ENCODE data around the gene GRID1. TPM values are rescaled to one million over a fixed set of nuclear protein-coding genes. Genes with fewer than 3 reads are reported as not detected.
A peak's percentile ranks its signal among the peaks of the same experiment; 100 is the strongest.

Gene GRID1
- total RNA-seq, 1 experiment from 2014 or later = not detected

DNA sequence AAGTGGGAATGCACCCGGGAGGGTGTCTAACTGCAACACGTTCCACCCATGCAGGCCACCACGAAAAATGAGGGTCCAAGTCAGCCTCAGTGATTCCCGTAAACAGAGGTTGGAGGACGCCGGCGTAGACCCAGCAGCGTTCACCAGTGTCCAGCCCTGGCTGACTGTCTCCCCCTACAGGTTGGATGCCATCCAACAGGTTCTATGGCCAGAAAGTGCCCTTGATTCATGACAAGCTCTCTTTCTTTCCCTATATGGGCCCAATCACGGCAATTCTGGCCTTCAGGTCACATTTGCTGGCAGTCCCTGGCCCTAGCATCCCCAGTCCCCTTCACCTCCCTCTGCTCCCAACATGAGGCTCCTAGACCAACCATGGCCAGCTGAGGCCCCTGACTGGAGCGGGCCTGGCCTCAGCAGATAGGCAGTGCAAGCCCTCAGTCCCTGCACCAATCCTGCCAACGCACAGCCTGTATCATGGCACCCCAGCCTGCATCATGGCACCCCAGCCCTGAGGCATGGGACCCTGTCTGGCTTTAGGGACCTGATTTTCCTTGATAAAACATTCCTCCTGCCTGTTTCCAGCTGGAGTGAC, 227.4 kb downstream of the GRID1 start:
- Histone ChIP-seq H3K9me3 (ENCODE audit: insufficient read depth, low read depth) (no peaks in the 10 kb centered on the region), H3K4me1 (replicated peaks; ENCODE audit: insufficient read depth) (no peaks in the 10 kb centered on the region), H3F3A (ENCODE audit: insufficient read depth, low read depth) (no peaks in the 10 kb centered on the region), H3K27ac (no peak overlapping the region), H2AFZ (no peak overlapping the region), H3K9me2 (ENCODE audit: insufficient read depth) (no peaks in the 10 kb centered on the region), H3K36me3 (ENCODE audit: low read depth) (no peaks in the 10 kb centered on the region), H3K4me3 (no peak overlapping the region), H3K79me2 (ENCODE audit: low read depth) (no peaks in the 10 kb centered on the region), H3K27me3 (ENCODE audit: insufficient read depth, low read depth) (peaks cover 7% of the 10 kb centered on the region; the same call in 1 of the 2 replicates), H4K20me1 (ENCODE audit: insufficient read depth) (no peaks in the 10 kb centered on the region), H3K4me2 (no peak overlapping the region)
- intact Hi-C loops (cut with micrococcal nuclease; ENCODE audit: unreplicated experiment) = no loop called here
- BruUV-seq (replicated peaks) = no TSS peak
- POLR2A ChIA-PET (ENCODE audit: unreplicated experiment) = no interaction called here
- TF ChIP-seq, protein P1, sequence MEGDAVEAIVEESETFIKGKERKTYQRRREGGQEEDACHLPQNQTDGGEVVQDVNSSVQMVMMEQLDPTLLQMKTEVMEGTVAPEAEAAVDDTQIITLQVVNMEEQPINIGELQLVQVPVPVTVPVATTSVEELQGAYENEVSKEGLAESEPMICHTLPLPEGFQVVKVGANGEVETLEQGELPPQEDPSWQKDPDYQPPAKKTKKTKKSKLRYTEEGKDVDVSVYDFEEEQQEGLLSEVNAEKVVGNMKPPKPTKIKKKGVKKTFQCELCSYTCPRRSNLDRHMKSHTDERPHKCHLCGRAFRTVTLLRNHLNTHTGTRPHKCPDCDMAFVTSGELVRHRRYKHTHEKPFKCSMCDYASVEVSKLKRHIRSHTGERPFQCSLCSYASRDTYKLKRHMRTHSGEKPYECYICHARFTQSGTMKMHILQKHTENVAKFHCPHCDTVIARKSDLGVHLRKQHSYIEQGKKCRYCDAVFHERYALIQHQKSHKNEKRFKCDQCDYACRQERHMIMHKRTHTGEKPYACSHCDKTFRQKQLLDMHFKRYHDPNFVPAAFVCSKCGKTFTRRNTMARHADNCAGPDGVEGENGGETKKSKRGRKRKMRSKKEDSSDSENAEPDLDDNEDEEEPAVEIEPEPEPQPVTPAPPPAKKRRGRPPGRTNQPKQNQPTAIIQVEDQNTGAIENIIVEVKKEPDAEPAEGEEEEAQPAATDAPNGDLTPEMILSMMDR (conservative IDR thresholded peaks at IDR 0.05) = peak; percentile 55
- no peak for TF ChIP-seq EZH2 (IDR thresholded peaks at IDR 0.05; ENCODE audit: low read depth)
- DNase-seq = peak in 1 of 2 experiments; percentile 7
- CTCF ChIA-PET = no interaction called here

- Histone ChIP-seq H2AFZ (no peak overlapping the region), H3K79me2 (ENCODE audit: low read depth) (no peaks in the 10 kb centered on the region), H3K4me3 (no peak overlapping the region), H3K36me3 (ENCODE audit: low read depth) (no peaks in the 10 kb centered on the region), H3F3A (ENCODE audit: insufficient read depth, low read depth) (no peaks in the 10 kb centered on the region), H3K4me1 (replicated peaks; ENCODE audit: insufficient read depth) (no peaks in the 10 kb centered on the region), H3K27me3 (ENCODE audit: insufficient read depth, low read depth) (peaks cover 4% of the 10 kb centered on the region; the same call in 1 of the 2 replicates), H4K20me1 (ENCODE audit: insufficient read depth) (no peaks in the 10 kb centered on the region), H3K27ac (no peak overlapping the region), H3K4me2 (no peak overlapping the region), H3K9me2 (ENCODE audit: insufficient read depth) (no peaks in the 10 kb centered on the region), H3K9me3 (ENCODE audit: insufficient read depth, low read depth) (no peaks in the 10 kb centered on the region)
- intact Hi-C loops (cut with micrococcal nuclease; ENCODE audit: unreplicated experiment) = no loop called here
- POLR2A ChIA-PET (ENCODE audit: unreplicated experiment) = no interaction called here
- TF ChIP-seq, protein P1 (conservative IDR thresholded peaks at IDR 0.05) = no peak
- TF ChIP-seq EZH2 (IDR thresholded peaks at IDR 0.05; ENCODE audit: low read depth) = no peak
- no peak for DNase-seq
- BruUV-seq (replicated peaks) = no TSS peak
- CTCF ChIA-PET = no interaction called here
Measured at GRCh38 chr10:86138551-86139065, 228.0 kb downstream of the GRID1 start.

DNA sequence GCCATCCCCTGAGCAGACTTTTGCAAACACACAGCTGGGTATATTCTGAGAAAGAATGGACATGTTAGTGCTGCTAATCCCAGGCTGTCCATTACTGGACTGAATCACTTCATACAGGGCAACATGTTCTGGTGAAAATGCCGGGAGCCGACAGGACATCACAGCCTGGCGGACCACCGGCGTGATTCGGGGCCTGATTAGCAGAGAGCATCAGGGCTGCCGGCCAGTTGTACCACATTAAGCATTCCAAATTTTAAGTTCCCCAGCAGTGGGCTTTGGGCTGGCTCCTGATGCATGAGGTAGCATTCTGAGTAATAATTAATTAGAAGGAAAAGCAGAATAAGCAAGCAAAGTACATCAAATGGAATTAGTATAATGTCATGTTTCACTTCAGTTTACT, 229.0 kb downstream of the GRID1 start:
- TF ChIP-seq, protein P1 (conservative IDR thresholded peaks at IDR 0.05) = no peak
- TF ChIP-seq EZH2 (IDR thresholded peaks at IDR 0.05; ENCODE audit: low read depth) = no peak
- ChIA-PET CTCF (no interaction called here), POLR2A (ENCODE audit: unreplicated experiment) (no interaction called here)
- peaks cover 3% of the 10 kb centered on the region; the same call in 1 of the 2 replicates for H3K27me3 ChIP-seq (ENCODE audit: insufficient read depth, low read depth)
- intact Hi-C loops (cut with micrococcal nuclease; ENCODE audit: unreplicated experiment) = no loop called here
- no peaks in the 10 kb centered on the region for H3K36me3 ChIP-seq (ENCODE audit: low read depth)
- H3F3A ChIP-seq (ENCODE audit: insufficient read depth, low read depth) = no peaks in the 10 kb centered on the region
- H3K27ac ChIP-seq = no peak overlapping the region
- H3K4me2 ChIP-seq = no peak overlapping the region
- no peak overlapping the region for H3K4me3 ChIP-seq
- DNase-seq = no peak
- no peak overlapping the region for H2AFZ ChIP-seq
- H3K9me3 ChIP-seq (ENCODE audit: insufficient read depth, low read depth) = no peaks in the 10 kb centered on the region
- no peaks in the 10 kb centered on the region for H3K4me1 ChIP-seq (replicated peaks; ENCODE audit: insufficient read depth)
- H4K20me1 ChIP-seq (ENCODE audit: insufficient read depth) = no peaks in the 10 kb centered on the region
- H3K79me2 ChIP-seq (ENCODE audit: low read depth) = no peaks in the 10 kb centered on the region
- no peaks in the 10 kb centered on the region for H3K9me2 ChIP-seq (ENCODE audit: insufficient read depth)
- BruUV-seq (replicated peaks) = no TSS peak
